HFFc6 (cell line): Measurements from ENCODE around the gene KREMEN2. TPM values are rescaled to one million over a fixed set of nuclear protein-coding genes. Genes with fewer than 3 reads are reported as not detected.

ENCODE experiments used
- DNase-seq: peaks from one replicate; pipeline ENCODE4 v3.0.0-alpha.2; 2018
- H3K27ac Mint-ChIP-seq: 2 replicates; pipeline ENCODE4 v1.8.0; 2020; ENCODE audit warnings: mild to moderate bottlenecking, mixed read lengths
- H3K27me3 Mint-ChIP-seq: 2 replicates; pipeline ENCODE4 v1.8.0; 2021; ENCODE audit warnings: mild to moderate bottlenecking, moderate library complexity, mixed read lengths; ENCODE audit not compliant: insufficient read depth
- H3K36me3 Mint-ChIP-seq: 2 replicates; pipeline ENCODE4 v1.8.0; 2021; ENCODE audit warnings: low read depth, mixed read lengths
- H3K4me1 Mint-ChIP-seq: 2 replicates; pipeline ENCODE4 v1.8.0; 2020; ENCODE audit warnings: low read depth, mixed read lengths
- H3K4me3 Mint-ChIP-seq: 2 replicates; pipeline ENCODE4 v1.8.0; 2020; ENCODE audit warnings: mild to moderate bottlenecking, moderate library complexity, mixed read lengths
- H3K9me3 Mint-ChIP-seq: 2 replicates; pipeline ENCODE4 v1.8.0; 2020; ENCODE audit warnings: mild to moderate bottlenecking, mixed read lengths
- CTCF ChIP-seq: fragments of 200-600 bp; sonication (generic); IDR thresholded peaks from 2 replicates; pipeline ENCODE4 v1.5.0; 2021; ENCODE audit warnings: antibody characterized with exemption, mild to moderate bottlenecking
- total RNA-seq, 6 experiments: library from RNA; stranded (reverse); fragmentation: NEBNext Ultra II Directional; extraction: Animal tissue kit (Norgen Biotek cat#: 25700); gene quantifications; 2 replicates in 1 of 6; 3 replicates in 5 of 6; pipeline ENCODE4 v1.2.3, GENCODE V29; 2021

Gene KREMEN2
- total RNA-seq, 6 experiments from 2014 or later = not detected

- H3K4me1 Mint-ChIP-seq = peaks cover 8% of the 10 kb centered on the region; the same call in 1 of the 2 replicates
- no peak for TF ChIP-seq CTCF
- 0 out of 2 replicates have a peak, but pooled peaks cover 6% of the 10 kb centered on the region for H3K9me3 Mint-ChIP-seq
- peaks cover 9% of the 10 kb centered on the region for H3K27me3 Mint-ChIP-seq
- H3K36me3 Mint-ChIP-seq = no peaks in the 10 kb centered on the region
- no peak for DNase-seq
- peak overlapping the region; percentile 73 for H3K4me3 Mint-ChIP-seq
- H3K27ac Mint-ChIP-seq = no peak overlapping the region; the same call in 1 of the 2 replicates
Measured at GRCh38 chr16:2971134-2971984, 7.3 kb downstream of the KREMEN2 start.

GRCh38 chr16:2971985-2972784 lies 8.1 kb downstream of the KREMEN2 start:
- Mint-ChIP-seq H3K36me3 (no peaks in the 10 kb centered on the region), H3K27me3 (peaks cover 9% of the 10 kb centered on the region), H3K4me1 (peaks cover 8% of the 10 kb centered on the region; the same call in 1 of the 2 replicates), H3K4me3 (no peak overlapping the region), H3K9me3 (0 out of 2 replicates have a peak, but pooled peaks cover 6% of the 10 kb centered on the region), H3K27ac (no peak overlapping the region)
- DNase-seq = no peak
- TF ChIP-seq CTCF = no peak

GRCh38 chr16:2973093-2973492 lies 9.0 kb downstream of the KREMEN2 start:
- peaks cover 8% of the 10 kb centered on the region; the same call in 1 of the 2 replicates for H3K4me1 Mint-ChIP-seq
- no peaks in the 10 kb centered on the region for H3K36me3 Mint-ChIP-seq
- TF ChIP-seq CTCF = no peak
- peaks cover 8% of the 10 kb centered on the region for H3K27me3 Mint-ChIP-seq
- H3K27ac Mint-ChIP-seq = no peak overlapping the region
- H3K4me3 Mint-ChIP-seq = no peak overlapping the region
- DNase-seq = no peak
- 0 out of 2 replicates have a peak, but pooled peaks cover 3% of the 10 kb centered on the region for H3K9me3 Mint-ChIP-seq

GRCh38 chr16:2973605-2974318 lies 9.7 kb downstream of the KREMEN2 start:
- H3K4me3 Mint-ChIP-seq = no peak overlapping the region
- no peak for TF ChIP-seq CTCF
- H3K9me3 Mint-ChIP-seq = no peaks in the 10 kb centered on the region
- no peak overlapping the region for H3K27ac Mint-ChIP-seq
- H3K4me1 Mint-ChIP-seq = peaks cover 8% of the 10 kb centered on the region; the same call in 1 of the 2 replicates
- H3K36me3 Mint-ChIP-seq = no peaks in the 10 kb centered on the region
- peaks cover 3% of the 10 kb centered on the region for H3K27me3 Mint-ChIP-seq
- DNase-seq = no peak
